ENCODE results near the gene PDLIM1.
A peak's percentile ranks its signal among the peaks of the same experiment; 100 is the strongest.

The PDLIM1 gene

DNA sequence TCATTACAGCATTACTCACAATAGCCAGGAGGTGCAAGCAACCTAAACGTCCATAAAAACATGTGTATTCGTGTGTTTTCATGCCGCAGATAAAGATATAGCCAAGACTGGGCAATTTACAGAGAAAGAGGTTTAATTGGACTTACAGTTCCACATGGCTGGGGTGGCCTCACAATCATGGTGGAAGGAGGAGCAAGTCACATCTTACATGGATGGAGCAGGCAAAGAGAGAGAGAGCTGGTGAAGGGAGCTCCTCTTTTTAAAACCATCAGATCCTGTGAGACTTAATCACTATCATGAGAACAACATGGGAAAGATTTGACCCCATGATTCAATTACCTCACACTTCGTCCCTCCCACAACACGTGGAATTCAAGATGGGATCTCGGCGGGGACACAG is 33.0 kb downstream of the PDLIM1 start:
- POLR2A ChIA-PET (ENCODE audit: low non-redundant PET): no interaction called here
- no peak for TF ChIP-seq CTCF (conservative IDR thresholded peaks at IDR 0.05; ENCODE audit: low read depth)
- no peak for DNase-seq (ENCODE audit: low spot score)
- H3K27ac ChIP-seq: no peak overlapping the region
- CTCF ChIA-PET: interaction anchor here (0.6 to 0.9 kb wide), 3 partner anchors 37 to 1354 kb away, joined by 3 to 4 read pairs (median 3); no protein-coding TSS in a partner anchor

GRCh38 chr10:95256268-95256667 is 34.5 kb downstream of the PDLIM1 start:
- no peak for DNase-seq (ENCODE audit: low spot score)
- POLR2A ChIA-PET (ENCODE audit: low non-redundant PET): no interaction called here
- no peak for TF ChIP-seq CTCF (conservative IDR thresholded peaks at IDR 0.05; ENCODE audit: low read depth)
- CTCF ChIA-PET: no interaction called here
- H3K27ac ChIP-seq: no peak overlapping the region

- TF ChIP-seq CTCF (conservative IDR thresholded peaks at IDR 0.05; ENCODE audit: low read depth): no peak
- no peak overlapping the region for H3K27ac ChIP-seq
- CTCF ChIA-PET: interaction anchor here (1.1 kb wide), 1 partner anchor 8 kb away, joined by 4 read pairs; no protein-coding TSS in a partner anchor
- POLR2A ChIA-PET (ENCODE audit: low non-redundant PET): no interaction called here
- no peak for DNase-seq (ENCODE audit: low spot score)
These were observed 36.2 kb downstream of the PDLIM1 start for GRCh38 chr10:95254629-95255028.

DNA sequence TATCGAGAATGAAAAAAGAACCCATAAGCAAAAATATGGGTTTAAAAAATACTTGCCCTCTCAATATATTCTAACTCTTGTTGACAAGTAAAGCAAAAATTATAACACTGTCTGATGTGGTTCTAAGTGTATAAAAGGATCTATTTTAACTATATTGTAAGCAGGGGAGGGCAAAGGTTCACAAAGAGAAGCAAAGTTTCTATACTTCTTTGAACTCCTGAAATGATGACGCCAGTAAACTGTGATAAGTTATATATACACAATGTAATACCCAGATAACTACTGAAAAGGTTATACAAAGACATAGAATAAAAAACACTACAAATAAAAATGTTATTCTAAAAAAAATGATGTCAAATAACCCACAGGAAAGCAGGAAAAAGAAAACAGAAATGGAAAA is 37.1 kb downstream of the PDLIM1 start:
- POLR2A ChIA-PET (ENCODE audit: low non-redundant PET): no interaction called here

DNA sequence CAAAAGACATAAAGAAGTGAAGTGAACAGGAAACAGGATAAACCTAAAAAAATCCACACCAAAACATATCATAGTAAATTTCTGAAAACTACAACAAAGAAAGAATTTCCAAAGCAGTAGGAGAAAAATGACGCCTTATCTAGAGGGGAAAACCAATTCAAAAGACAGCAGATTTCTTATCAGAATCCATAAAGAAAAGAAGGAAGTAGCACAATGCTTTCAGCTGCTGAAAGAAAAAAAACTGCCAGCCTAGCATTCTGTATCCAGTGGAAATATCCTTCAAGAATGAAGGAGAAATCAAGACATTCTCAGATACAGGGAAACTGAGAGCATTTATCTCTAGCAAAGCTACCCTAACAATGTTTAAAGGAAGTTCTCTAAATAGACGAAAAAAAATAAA is 37.8 kb downstream of the PDLIM1 start:
- ChIA-PET CTCF (no interaction called here), POLR2A (ENCODE audit: low non-redundant PET) (no interaction called here)
- TF ChIP-seq CTCF (conservative IDR thresholded peaks at IDR 0.05; ENCODE audit: low read depth): no peak

More for the DNA sequence above, 37.1 kb downstream of the PDLIM1 start:
- no peak for TF ChIP-seq CTCF (conservative IDR thresholded peaks at IDR 0.05; ENCODE audit: low read depth)
- CTCF ChIA-PET: no interaction called here
- DNase-seq (ENCODE audit: low spot score): no peak
- no peak overlapping the region for H3K27ac ChIP-seq

GRCh38 chr10:95250856-95251255 is 39.9 kb downstream of the PDLIM1 start:
- ChIA-PET POLR2A (ENCODE audit: low non-redundant PET) (no interaction called here), CTCF (no interaction called here)
- no peak for TF ChIP-seq CTCF (conservative IDR thresholded peaks at IDR 0.05; ENCODE audit: low read depth)
- DNase-seq (ENCODE audit: low spot score): no peak
- peak overlapping the region; percentile 23; the same call in 1 of the 2 replicates for H3K27ac ChIP-seq

More for the DNA sequence above, 37.8 kb downstream of the PDLIM1 start:
- no peak overlapping the region for H3K27ac ChIP-seq
- no peak for DNase-seq (ENCODE audit: low spot score)

GRCh38 chr10:95249467-95249866 is 41.3 kb downstream of the PDLIM1 start:
- ChIA-PET POLR2A (ENCODE audit: low non-redundant PET) (no interaction called here), CTCF (interaction anchor here (0.6 kb wide), 1 partner anchor 15 kb away, joined by 3 read pairs; no protein-coding TSS in a partner anchor)
- H3K27ac ChIP-seq: peak overlapping the region; percentile 77
- no peak for TF ChIP-seq CTCF (conservative IDR thresholded peaks at IDR 0.05; ENCODE audit: low read depth)
- no peak for DNase-seq (ENCODE audit: low spot score)
